Breast epithelium (tissue), 3 donors: ENCODE measurements around the gene RSPH6A.

Experiments used
- CTCF ChIP-seq, 3 donors: fragments of 450-650 bp; IDR thresholded peaks; one replicate each; pipeline ENCODE4 v1.5.1; 2016 to 2017; ENCODE audit warnings: antibody characterized with exemption in 3 of 3, mild to moderate bottlenecking in 3 of 3, moderate library complexity in 3 of 3
- POLR2AphosphoS5 ChIP-seq, 3 donors: sonication (generic); formaldehyde crosslinking; IDR thresholded peaks; one replicate each; pipeline ENCODE4 v1.6.1; 2017; ENCODE audit warnings: antibody characterized with exemption in 3 of 3

- TF ChIP-seq CTCF (IDR thresholded peaks at IDR 0.05) (no peak), POLR2AphosphoS5 (IDR thresholded peaks at IDR 0.05) (no peak)
Measured at GRCh38 chr19:45777395-45777961, 37.6 kb downstream of the RSPH6A start.
